Ascending aorta (tissue), 2 donors: ENCODE data around the gene SUSD3. TPM values are rescaled to one million over a fixed set of nuclear protein-coding genes. Genes with fewer than 3 reads are reported as not detected.

Experiments used
- DNase-seq, 2 donors: peaks; one replicate each; pipeline ENCODE4 v3.0.0-alpha.2; 2019; ENCODE audit warnings: low spot score in 2 of 2
- H3K27ac ChIP-seq, 2 donors: fragments of 200-600 bp; sonication (generic); one replicate each; pipeline ENCODE4 v1.5.1; 2016 to 2017; ENCODE audit warnings: mild to moderate bottlenecking in 1 of 2
- H3K27me3 ChIP-seq: fragments of 200-600 bp; sonication (generic); one replicate; pipeline ENCODE4 v1.5.1; 2017
- H3K36me3 ChIP-seq, 2 donors: fragments of 200-600 bp; sonication (generic); one replicate each; pipeline ENCODE4 v1.5.1; 2016
- H3K4me1 ChIP-seq, 2 donors: fragments of 200-600 bp; sonication (generic); one replicate each; pipeline ENCODE4 v1.5.1; 2016 to 2017; ENCODE audit warnings: mild to moderate bottlenecking in 1 of 2
- H3K4me3 ChIP-seq, 2 donors: fragments of 200-600 bp; sonication (generic); one replicate each; pipeline ENCODE4 v1.5.1; 2016 to 2017; ENCODE audit warnings: mild to moderate bottlenecking in 1 of 2
- H3K9me3 ChIP-seq, 2 donors: fragments of 200-600 bp; sonication (generic); one replicate each; pipeline ENCODE4 v1.5.1; 2016
- CTCF ChIP-seq, 3 experiments: fragments of 200-600 bp in 2 of 3; fragments of 450-650 bp in 1 of 3; sonication (generic) in 2 of 3; IDR thresholded peaks; one replicate each; pipeline ENCODE4 v1.5.1; 2016 to 2019; ENCODE audit warnings: antibody characterized with exemption in 3 of 3, mild to moderate bottlenecking in 1 of 3, moderate library complexity in 1 of 3
- intact Hi-C: fragments of 100-400 bp; cut with DNase I; formaldehyde crosslinking; loops from one replicate; pipeline ENCODE4 v1.15.1; 2023
- total RNA-seq: library from RNA; depleted of rRNA; stranded (reverse); fragments of >200 nt; gene quantifications from one replicate; pipeline ENCODE4 v1.1.0, GENCODE V29; 2016

SUSD3 gene
- total RNA-seq: not detected

GRCh38 chr9:93058355-93059010 lies at the start of gene SUSD3:
SUSD3 (plus strand) TSS chr9:93058701; CDS start chr9:93058743, 42 bp downstream.
- peak within 1 kb of the TSS; percentile 64 to 74 for H3K4me3 ChIP-seq
- TF ChIP-seq CTCF (IDR thresholded peaks at IDR 0.05): no peak
- H3K9me3 ChIP-seq: no peaks in the 10 kb centered on the region
- H3K4me1 ChIP-seq: peaks cover 28 to 52% of the 10 kb centered on the region in 2 donors
- intact Hi-C loops: loop anchor here (1.0 to 5.0 kb wide), 3 partner anchors 37 to 74 kb away; no protein-coding TSS in a partner anchor
- DNase-seq: peak in 1 of 2 donors; percentile 87
- no peaks in the 10 kb centered on the region for H3K36me3 ChIP-seq
- H3K27ac ChIP-seq: peak within 1 kb of the TSS; percentile 90 to 92
- H3K27me3 ChIP-seq: no peaks in the 10 kb centered on the region

GRCh38 chr9:93009337-93010015 lies 49.0 kb upstream of the SUSD3 start:
- no peak overlapping the region for H3K27ac ChIP-seq
- no peaks in the 10 kb centered on the region for H3K27me3 ChIP-seq
- no peaks in the 10 kb centered on the region for H3K9me3 ChIP-seq
- no peak for TF ChIP-seq CTCF (IDR thresholded peaks at IDR 0.05)
- H3K4me3 ChIP-seq: no peak overlapping the region
- intact Hi-C loops: no loop called here
- DNase-seq: no peak
- no peaks in the 10 kb centered on the region for H3K36me3 ChIP-seq
- no peaks in the 10 kb centered on the region for H3K4me1 ChIP-seq

GRCh38 chr9:93010056-93010455 lies 48.4 kb upstream of the SUSD3 start:
- H3K4me1 ChIP-seq: no peaks in the 10 kb centered on the region
- H3K36me3 ChIP-seq: no peaks in the 10 kb centered on the region
- no peak overlapping the region for H3K27ac ChIP-seq
- H3K9me3 ChIP-seq: no peaks in the 10 kb centered on the region
- no peak for DNase-seq
- no peak overlapping the region for H3K4me3 ChIP-seq
- intact Hi-C loops: no loop called here
- no peaks in the 10 kb centered on the region for H3K27me3 ChIP-seq
- no peak for TF ChIP-seq CTCF (IDR thresholded peaks at IDR 0.05)

- Histone ChIP-seq H3K4me1 (peaks cover 0 to 2% of the 10 kb centered on the region in 2 donors), H3K27ac (no peak overlapping the region), H3K27me3 (no peaks in the 10 kb centered on the region), H3K4me3 (no peak overlapping the region), H3K9me3 (no peaks in the 10 kb centered on the region), H3K36me3 (no peaks in the 10 kb centered on the region)
- intact Hi-C loops: no loop called here
- peak in 1 of 2 donors; percentile 39 for DNase-seq
- no peak for TF ChIP-seq CTCF (IDR thresholded peaks at IDR 0.05)
Observed at GRCh38 chr9:93010704-93011103, 47.8 kb upstream of the SUSD3 start.

GRCh38 chr9:93011114-93011513 lies 47.4 kb upstream of the SUSD3 start:
- peak in 1 of 2 donors; percentile 28 for DNase-seq

More at GRCh38 chr9:93011114-93011513, 47.4 kb upstream of the SUSD3 start:
- Histone ChIP-seq H3K27me3 (no peaks in the 10 kb centered on the region), H3K4me1 (peaks cover 0 to 2% of the 10 kb centered on the region in 2 donors), H3K27ac (no peak overlapping the region), H3K36me3 (no peaks in the 10 kb centered on the region), H3K9me3 (no peaks in the 10 kb centered on the region), H3K4me3 (no peak overlapping the region)
- intact Hi-C loops: no loop called here
- no peak for TF ChIP-seq CTCF (IDR thresholded peaks at IDR 0.05)
